Measurements from ENCODE around the gene PRSS53.
A peak's percentile ranks its signal among the peaks of the same experiment; 100 is the strongest.

PRSS53 gene

GRCh38 chr16:31093132-31093703, 4.5 kb upstream of the PRSS53 start:
- peak in 1 of 2 experiments; percentile 5 for DNase-seq

GRCh38 chr16:31092330-31092729, 3.6 kb upstream of the PRSS53 start:
- DNase-seq: no peak

- DNase-seq: no peak
Observed at GRCh38 chr16:31090540-31090939, 1.8 kb upstream of the PRSS53 start.

- no peak for DNase-seq
Observed at GRCh38 chr16:31089199-31089598, 456 bp upstream of the PRSS53 start.

GRCh38 chr16:31087971-31088370, 772 bp downstream of the PRSS53 start:
- no peak for DNase-seq

GRCh38 chr16:31087481-31087880, 1.3 kb downstream of the PRSS53 start:
- DNase-seq: no peak

GRCh38 chr16:31086629-31086906, 2.2 kb downstream of the PRSS53 start:
- no peak for DNase-seq

- DNase-seq: no peak
Observed at GRCh38 chr16:31085873-31086628, 2.7 kb downstream of the PRSS53 start.

GRCh38 chr16:31085411-31085810, 3.3 kb downstream of the PRSS53 start:
- DNase-seq: no peak

- no peak for DNase-seq
Observed at GRCh38 chr16:31084584-31085302, 4.0 kb downstream of the PRSS53 start.

- DNase-seq: no peak
Observed at GRCh38 chr16:31083981-31084380, 4.8 kb downstream of the PRSS53 start.

- no peak for DNase-seq
Observed at GRCh38 chr16:31083556-31083955, 5.2 kb downstream of the PRSS53 start.

GRCh38 chr16:31083081-31083480, 5.7 kb downstream of the PRSS53 start:
- DNase-seq: no peak

GRCh38 chr16:31082368-31083045, 6.2 kb downstream of the PRSS53 start:
- no peak for DNase-seq

GRCh38 chr16:31081428-31082351, 7.1 kb downstream of the PRSS53 start:
- peak in 1 of 2 experiments; percentile 2 for DNase-seq

- no peak for DNase-seq
Observed at GRCh38 chr16:31080756-31081419, 7.9 kb downstream of the PRSS53 start.

GRCh38 chr16:31080035-31080629, 8.6 kb downstream of the PRSS53 start:
- no peak for DNase-seq

- peak; percentile 83 to 88 for DNase-seq
Observed at GRCh38 chr16:31079342-31079944, 9.3 kb downstream of the PRSS53 start.

- DNase-seq: no peak
Observed at GRCh38 chr16:31078597-31079341, 10.0 kb downstream of the PRSS53 start.

All from Kasumi-1 (cell line).